SU-DHL-6 (cell line): Measurements from ENCODE around the gene CFAP126.
"Not testable (repeated sequence)": the region's sequence is repeated elsewhere in the genome, so short reads cannot be mapped to it uniquely, and the experiment has no call there.

Experiments used
- EZH2phosphoT487 ChIP-seq: fragments of 200-600 bp; sonication (generic), shearing (Covaris generic); conservative IDR thresholded peaks from 2 replicates; pipeline ENCODE4 v1.6.1; 2018; ENCODE audit warnings: mild to moderate bottlenecking, antibody characterized with exemption, low read length, moderate library complexity, mixed read lengths
- TF ChIP-seq, protein P1 (sequence below): fragments of 200-600 bp; sonication (generic); IDR thresholded peaks from one replicate; pipeline ENCODE4 v1.5.1; 2017; ENCODE audit warnings: antibody characterized with exemption, mild to moderate bottlenecking, low read length, moderate library complexity; ENCODE audit not compliant: insufficient read depth, poor library complexity, severe bottlenecking

DNA sequence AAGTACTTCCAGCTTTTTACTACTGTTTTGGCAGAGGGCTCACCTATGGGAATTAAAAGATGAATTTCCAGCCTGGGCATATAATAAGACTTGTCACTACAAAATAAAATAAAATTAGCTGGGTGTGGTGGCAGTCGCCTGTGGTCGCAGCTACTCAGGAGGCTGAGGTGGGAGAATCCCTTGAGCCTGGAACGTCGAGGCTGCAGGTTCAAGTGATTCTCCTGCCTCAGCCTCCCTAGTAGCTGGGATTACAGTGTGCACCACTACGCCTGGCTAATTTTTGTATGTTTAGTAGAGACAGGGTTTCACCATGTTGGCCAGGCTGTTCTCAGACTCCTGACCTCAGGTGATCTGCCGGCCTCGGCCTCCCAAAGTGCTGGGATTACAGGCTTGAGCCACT, 23.5 kb upstream of the CFAP126 start:
- TF ChIP-seq, protein P1, sequence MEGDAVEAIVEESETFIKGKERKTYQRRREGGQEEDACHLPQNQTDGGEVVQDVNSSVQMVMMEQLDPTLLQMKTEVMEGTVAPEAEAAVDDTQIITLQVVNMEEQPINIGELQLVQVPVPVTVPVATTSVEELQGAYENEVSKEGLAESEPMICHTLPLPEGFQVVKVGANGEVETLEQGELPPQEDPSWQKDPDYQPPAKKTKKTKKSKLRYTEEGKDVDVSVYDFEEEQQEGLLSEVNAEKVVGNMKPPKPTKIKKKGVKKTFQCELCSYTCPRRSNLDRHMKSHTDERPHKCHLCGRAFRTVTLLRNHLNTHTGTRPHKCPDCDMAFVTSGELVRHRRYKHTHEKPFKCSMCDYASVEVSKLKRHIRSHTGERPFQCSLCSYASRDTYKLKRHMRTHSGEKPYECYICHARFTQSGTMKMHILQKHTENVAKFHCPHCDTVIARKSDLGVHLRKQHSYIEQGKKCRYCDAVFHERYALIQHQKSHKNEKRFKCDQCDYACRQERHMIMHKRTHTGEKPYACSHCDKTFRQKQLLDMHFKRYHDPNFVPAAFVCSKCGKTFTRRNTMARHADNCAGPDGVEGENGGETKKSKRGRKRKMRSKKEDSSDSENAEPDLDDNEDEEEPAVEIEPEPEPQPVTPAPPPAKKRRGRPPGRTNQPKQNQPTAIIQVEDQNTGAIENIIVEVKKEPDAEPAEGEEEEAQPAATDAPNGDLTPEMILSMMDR = not testable (repeated sequence)
- TF ChIP-seq EZH2phosphoT487 = not testable (repeated sequence)
